Measurements from ENCODE around the gene FHOD3.

Gene FHOD3

DNA sequence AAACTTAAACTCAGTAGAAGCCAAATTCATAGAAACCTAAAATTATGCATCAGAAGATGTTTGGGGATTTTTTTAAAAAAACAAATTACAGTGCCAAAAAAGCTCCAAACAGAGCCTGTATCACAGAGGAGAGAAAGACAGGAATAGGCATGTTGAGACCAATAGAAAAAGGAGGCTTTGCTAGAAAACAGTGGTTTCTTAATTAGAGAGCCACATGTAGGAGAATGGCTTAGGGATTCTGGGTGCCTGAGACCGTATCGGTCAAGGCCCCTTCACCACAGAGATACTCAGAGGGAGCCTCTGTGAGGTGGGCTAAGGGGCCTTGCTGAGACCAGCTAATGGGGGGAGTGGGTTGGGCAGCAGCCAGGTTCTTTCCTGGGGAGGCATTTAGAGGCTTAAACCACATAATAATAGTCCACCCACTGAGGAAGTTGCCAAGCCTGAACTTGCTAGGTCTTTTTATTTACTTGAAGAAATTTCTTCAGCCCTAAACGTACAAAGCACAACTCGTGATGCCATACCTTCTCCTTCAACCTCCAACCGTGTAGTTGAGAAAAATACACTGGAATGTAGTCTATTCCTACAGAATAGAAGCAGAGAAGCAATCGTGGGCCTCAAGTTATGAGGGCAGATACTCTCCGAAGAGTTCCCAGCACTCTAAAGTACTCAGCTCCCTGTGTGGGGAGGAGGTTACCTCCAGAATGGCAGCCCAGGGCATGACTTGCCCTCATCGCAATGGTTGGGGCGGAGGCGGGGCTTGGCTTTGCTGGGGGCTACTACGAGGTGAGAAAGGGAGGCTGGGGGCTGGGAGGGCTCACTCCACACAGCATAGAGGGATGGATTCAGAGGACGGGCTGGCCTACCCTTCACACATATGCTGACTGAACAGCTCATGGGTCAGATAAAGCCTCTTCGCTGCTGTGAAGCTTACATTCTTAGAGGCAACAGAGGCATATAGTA lies 293.4 kb downstream of the FHOD3 start:
- no peak for DNase-seq (ENCODE audit: low read depth in 1 of 2, low spot score in 1 of 2)
- Histone ChIP-seq H3K27me3 (ENCODE audit: insufficient read depth, poor library complexity, severe bottlenecking) (peaks cover 5% of the 10 kb centered on the region), H3K27ac (replicated peaks) (no peak overlapping the region), H3K4me3 (replicated peaks; ENCODE audit: insufficient read depth, low read length) (no peak overlapping the region)
- TF ChIP-seq GABPA (IDR thresholded peaks at IDR 0.05; ENCODE audit: low read depth) (no peak), POLR2AphosphoS5 (IDR thresholded peaks at IDR 0.05; ENCODE audit: low read depth) (no peak)

DNA sequence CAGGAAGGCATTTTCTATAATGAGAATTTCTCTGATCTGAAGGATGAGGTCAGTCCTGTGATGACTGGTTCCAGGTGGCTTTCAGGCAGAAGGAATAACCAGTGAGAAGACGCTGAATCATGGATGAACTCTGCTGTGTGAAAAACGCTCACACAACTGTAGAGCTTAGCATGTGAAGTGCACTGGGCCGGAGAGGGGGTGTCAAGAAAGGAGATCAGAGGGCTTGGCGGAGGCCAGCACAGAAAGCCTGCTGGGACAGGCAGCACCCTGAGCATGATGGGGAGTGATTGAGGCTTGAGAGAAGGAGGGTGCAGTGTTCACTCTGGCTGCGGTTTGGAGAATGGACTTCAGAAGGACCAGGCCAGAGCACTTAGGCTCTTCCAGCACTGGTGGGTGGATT lies 294.8 kb downstream of the FHOD3 start:
- DNase-seq (ENCODE audit: low read depth in 1 of 2, low spot score in 1 of 2), result no peak
- TF ChIP-seq, protein P1, sequence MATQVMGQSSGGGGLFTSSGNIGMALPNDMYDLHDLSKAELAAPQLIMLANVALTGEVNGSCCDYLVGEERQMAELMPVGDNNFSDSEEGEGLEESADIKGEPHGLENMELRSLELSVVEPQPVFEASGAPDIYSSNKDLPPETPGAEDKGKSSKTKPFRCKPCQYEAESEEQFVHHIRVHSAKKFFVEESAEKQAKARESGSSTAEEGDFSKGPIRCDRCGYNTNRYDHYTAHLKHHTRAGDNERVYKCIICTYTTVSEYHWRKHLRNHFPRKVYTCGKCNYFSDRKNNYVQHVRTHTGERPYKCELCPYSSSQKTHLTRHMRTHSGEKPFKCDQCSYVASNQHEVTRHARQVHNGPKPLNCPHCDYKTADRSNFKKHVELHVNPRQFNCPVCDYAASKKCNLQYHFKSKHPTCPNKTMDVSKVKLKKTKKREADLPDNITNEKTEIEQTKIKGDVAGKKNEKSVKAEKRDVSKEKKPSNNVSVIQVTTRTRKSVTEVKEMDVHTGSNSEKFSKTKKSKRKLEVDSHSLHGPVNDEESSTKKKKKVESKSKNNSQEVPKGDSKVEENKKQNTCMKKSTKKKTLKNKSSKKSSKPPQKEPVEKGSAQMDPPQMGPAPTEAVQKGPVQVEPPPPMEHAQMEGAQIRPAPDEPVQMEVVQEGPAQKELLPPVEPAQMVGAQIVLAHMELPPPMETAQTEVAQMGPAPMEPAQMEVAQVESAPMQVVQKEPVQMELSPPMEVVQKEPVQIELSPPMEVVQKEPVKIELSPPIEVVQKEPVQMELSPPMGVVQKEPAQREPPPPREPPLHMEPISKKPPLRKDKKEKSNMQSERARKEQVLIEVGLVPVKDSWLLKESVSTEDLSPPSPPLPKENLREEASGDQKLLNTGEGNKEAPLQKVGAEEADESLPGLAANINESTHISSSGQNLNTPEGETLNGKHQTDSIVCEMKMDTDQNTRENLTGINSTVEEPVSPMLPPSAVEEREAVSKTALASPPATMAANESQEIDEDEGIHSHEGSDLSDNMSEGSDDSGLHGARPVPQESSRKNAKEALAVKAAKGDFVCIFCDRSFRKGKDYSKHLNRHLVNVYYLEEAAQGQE (IDR thresholded peaks at IDR 0.05; ENCODE audit: insufficient replicate concordance, low read depth), result no peak
- no peak for TF ChIP-seq SPI1 (IDR thresholded peaks at IDR 0.05; ENCODE audit: borderline replicate concordance, low read depth)
- TF ChIP-seq POLR2AphosphoS5 (IDR thresholded peaks at IDR 0.05; ENCODE audit: low read depth), result no peak
- TF ChIP-seq GABPA (IDR thresholded peaks at IDR 0.05; ENCODE audit: low read depth), result no peak
- TF ChIP-seq, protein P2, sequence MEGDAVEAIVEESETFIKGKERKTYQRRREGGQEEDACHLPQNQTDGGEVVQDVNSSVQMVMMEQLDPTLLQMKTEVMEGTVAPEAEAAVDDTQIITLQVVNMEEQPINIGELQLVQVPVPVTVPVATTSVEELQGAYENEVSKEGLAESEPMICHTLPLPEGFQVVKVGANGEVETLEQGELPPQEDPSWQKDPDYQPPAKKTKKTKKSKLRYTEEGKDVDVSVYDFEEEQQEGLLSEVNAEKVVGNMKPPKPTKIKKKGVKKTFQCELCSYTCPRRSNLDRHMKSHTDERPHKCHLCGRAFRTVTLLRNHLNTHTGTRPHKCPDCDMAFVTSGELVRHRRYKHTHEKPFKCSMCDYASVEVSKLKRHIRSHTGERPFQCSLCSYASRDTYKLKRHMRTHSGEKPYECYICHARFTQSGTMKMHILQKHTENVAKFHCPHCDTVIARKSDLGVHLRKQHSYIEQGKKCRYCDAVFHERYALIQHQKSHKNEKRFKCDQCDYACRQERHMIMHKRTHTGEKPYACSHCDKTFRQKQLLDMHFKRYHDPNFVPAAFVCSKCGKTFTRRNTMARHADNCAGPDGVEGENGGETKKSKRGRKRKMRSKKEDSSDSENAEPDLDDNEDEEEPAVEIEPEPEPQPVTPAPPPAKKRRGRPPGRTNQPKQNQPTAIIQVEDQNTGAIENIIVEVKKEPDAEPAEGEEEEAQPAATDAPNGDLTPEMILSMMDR (IDR thresholded peaks at IDR 0.05; ENCODE audit: insufficient read depth, low read length), result no peak
- peaks cover 5% of the 10 kb centered on the region for H3K27me3 ChIP-seq (ENCODE audit: insufficient read depth, poor library complexity, severe bottlenecking)

DNA sequence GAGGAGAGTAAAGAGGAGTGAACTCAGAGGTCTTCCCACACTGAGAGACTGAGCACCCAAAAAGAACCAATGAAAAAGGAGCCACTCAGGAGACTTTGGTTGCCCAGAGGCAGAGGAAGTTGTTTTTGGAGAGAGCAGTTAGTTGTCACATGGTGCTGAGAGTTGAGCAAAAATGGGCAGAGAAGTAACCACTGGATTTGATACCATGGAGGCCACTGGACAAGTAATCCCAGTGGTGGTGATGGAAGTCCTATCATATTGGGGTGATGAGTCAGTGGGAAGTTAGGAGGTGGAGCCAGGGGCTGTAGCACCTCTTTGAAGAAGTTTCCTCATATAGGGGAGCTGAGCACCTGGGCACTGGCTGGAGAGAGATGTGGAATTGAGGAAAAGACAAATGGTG lies 295.5 kb downstream of the FHOD3 start:
- DNase-seq (ENCODE audit: low read depth in 1 of 2, low spot score in 1 of 2), result no peak
- H3K27me3 ChIP-seq (ENCODE audit: insufficient read depth, poor library complexity, severe bottlenecking), result peaks cover 3% of the 10 kb centered on the region
- TF ChIP-seq POLR2AphosphoS5 (IDR thresholded peaks at IDR 0.05; ENCODE audit: low read depth) (no peak), GABPA (IDR thresholded peaks at IDR 0.05; ENCODE audit: low read depth) (no peak), SPI1 (IDR thresholded peaks at IDR 0.05; ENCODE audit: borderline replicate concordance, low read depth) (no peak)
- TF ChIP-seq, protein P1 (IDR thresholded peaks at IDR 0.05; ENCODE audit: insufficient replicate concordance, low read depth), result no peak
- no peak overlapping the region for H3K4me3 ChIP-seq (replicated peaks; ENCODE audit: insufficient read depth, low read length)
- no peak overlapping the region for H3K27ac ChIP-seq (replicated peaks)

More for the DNA sequence above, 294.8 kb downstream of the FHOD3 start:
- Histone ChIP-seq H3K27ac (replicated peaks) (no peak overlapping the region), H3K4me3 (replicated peaks; ENCODE audit: insufficient read depth, low read length) (no peak overlapping the region)

DNA sequence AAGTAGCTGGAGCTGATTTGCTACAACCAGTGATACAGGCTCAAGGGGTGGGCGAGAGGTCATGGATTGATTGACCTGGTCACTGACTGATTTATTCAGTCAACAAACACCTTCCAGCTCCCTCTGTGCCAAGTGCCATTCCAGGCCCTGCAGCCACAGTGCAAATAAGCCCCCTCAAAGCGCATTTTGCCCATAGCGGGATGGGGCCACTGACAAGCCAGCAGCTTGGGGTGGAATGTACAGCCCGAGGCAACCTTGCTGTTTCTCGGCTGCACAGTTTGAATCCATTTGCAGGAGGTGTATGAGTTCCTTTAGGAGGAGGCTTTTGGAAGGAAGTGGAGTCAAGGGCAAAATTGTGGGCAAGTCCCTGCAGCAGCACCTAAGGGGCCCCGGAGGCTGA lies 296.1 kb downstream of the FHOD3 start:
- TF ChIP-seq, protein P2 (IDR thresholded peaks at IDR 0.05; ENCODE audit: insufficient read depth, low read length), result no peak
- TF ChIP-seq GABPA (IDR thresholded peaks at IDR 0.05; ENCODE audit: low read depth) (no peak), POLR2AphosphoS5 (IDR thresholded peaks at IDR 0.05; ENCODE audit: low read depth) (no peak), SPI1 (IDR thresholded peaks at IDR 0.05; ENCODE audit: borderline replicate concordance, low read depth) (no peak)
- TF ChIP-seq, protein P1 (IDR thresholded peaks at IDR 0.05; ENCODE audit: insufficient replicate concordance, low read depth), result no peak
- Histone ChIP-seq H3K4me3 (replicated peaks; ENCODE audit: insufficient read depth, low read length) (no peak overlapping the region), H3K27me3 (ENCODE audit: insufficient read depth, poor library complexity, severe bottlenecking) (peaks cover 2% of the 10 kb centered on the region), H3K27ac (replicated peaks) (no peak overlapping the region)
- no peak for DNase-seq (ENCODE audit: low read depth in 1 of 2, low spot score in 1 of 2)
